GM12878 (cell line): Measurements from ENCODE around the gene ANKRD34A. TPM values are rescaled to one million over a fixed set of nuclear protein-coding genes. Genes with fewer than 3 reads are reported as not detected.

Experiments used
- BCL3 ChIP-seq: IDR thresholded peaks from 2 replicates; pipeline ENCODE4 v1.6.1; 2011; ENCODE audit warnings: borderline replicate concordance, low read depth, mild to moderate bottlenecking, moderate library complexity, low read length; ENCODE audit not compliant: insufficient read depth, poor library complexity, severe bottlenecking
- BMI1 ChIP-seq: fragments of 450-650 bp; IDR thresholded peaks from 2 replicates; pipeline ENCODE4 v1.6.1; 2016; ENCODE audit warnings: mild to moderate bottlenecking, moderate library complexity, borderline replicate concordance
- CBX5 ChIP-seq: sonication (generic); IDR thresholded peaks from 2 replicates; pipeline ENCODE4 v1.6.1; 2016; ENCODE audit warnings: low read depth, moderate library complexity, mild to moderate bottlenecking, inconsistent platforms
- CUX1 ChIP-seq: IDR thresholded peaks from 2 replicates; pipeline ENCODE4 v1.6.1; 2012; ENCODE audit warnings: improper control_type of control experiment, low read depth, low read length; ENCODE audit not compliant: insufficient replicate concordance
- IKZF1 ChIP-seq: fragments of 450-650 bp; conservative IDR thresholded peaks from 2 replicates; pipeline ENCODE4 v1.6.1; 2017; ENCODE audit warnings: antibody characterized with exemption, mild to moderate bottlenecking
- KDM1A ChIP-seq: fragments of 200-600 bp; sonication (generic); IDR thresholded peaks from 2 replicates; pipeline ENCODE4 v1.6.1; 2016; ENCODE audit warnings: borderline replicate concordance
- NR2C1 ChIP-seq: fragments of 450-650 bp; IDR thresholded peaks from 2 replicates; pipeline ENCODE4 v1.6.1; 2017; ENCODE audit warnings: antibody characterized with exemption, mild to moderate bottlenecking, moderate library complexity
- NR2C2 ChIP-seq: IDR thresholded peaks from 2 replicates; pipeline ENCODE4 v1.6.1; 2011; ENCODE audit warnings: borderline replicate concordance, low read depth; ENCODE audit not compliant: control insufficient read depth, insufficient read length
- POLR2AphosphoS2 ChIP-seq: IDR thresholded peaks from 2 replicates; pipeline ENCODE4 v1.6.1; 2011; ENCODE audit warnings: low read depth, mild to moderate bottlenecking, low read length, improper control_type of control experiment, moderate library complexity
- RB1 ChIP-seq: fragments of 450-650 bp; formaldehyde crosslinking; IDR thresholded peaks from 2 replicates; pipeline ENCODE4 v1.6.1; 2017; ENCODE audit warnings: mild to moderate bottlenecking, borderline replicate concordance
- RBBP5 ChIP-seq: fragments of 200-600 bp; sonication (generic); conservative IDR thresholded peaks from 2 replicates; pipeline ENCODE4 v1.6.1; 2016
- RCOR1 ChIP-seq: conservative IDR thresholded peaks from 2 replicates; pipeline ENCODE4 v1.6.1; 2012; ENCODE audit warnings: low read depth, low read length, improper control_type of control experiment
- RFX5 ChIP-seq: IDR thresholded peaks from 2 replicates; pipeline ENCODE4 v1.6.1; 2011; ENCODE audit warnings: low read depth, low read length, improper control_type of control experiment
- SIN3A ChIP-seq: IDR thresholded peaks from 2 replicates; pipeline ENCODE4 v1.6.1; 2012; ENCODE audit warnings: low read depth, low read length, improper control_type of control experiment
- SP1 ChIP-seq: IDR thresholded peaks from one replicate; pipeline ENCODE4 v1.6.1; 2011; ENCODE audit warnings: low read depth, low read length
- SRF ChIP-seq, 2 experiments: IDR thresholded peaks; 2 replicates each; pipeline ENCODE4 v1.6.1; 2011; ENCODE audit warnings: low read depth in 2 of 2, low read length in 2 of 2, mild to moderate bottlenecking in 1 of 2, moderate library complexity in 1 of 2
- SUPT20H ChIP-seq: IDR thresholded peaks from 2 replicates; pipeline ENCODE4 v1.6.1; 2011; ENCODE audit warnings: low read depth, mild to moderate bottlenecking, low read length, moderate library complexity, borderline replicate concordance; ENCODE audit not compliant: control insufficient read depth
- SUZ12 ChIP-seq: fragments of 200-600 bp; sonication (generic); IDR thresholded peaks from one replicate; pipeline ENCODE4 v1.6.1; 2018; ENCODE audit warnings: antibody characterized with exemption, mild to moderate bottlenecking; ENCODE audit not compliant: unreplicated experiment
- USF1 ChIP-seq: IDR thresholded peaks from 2 replicates; pipeline ENCODE4 v1.6.1; 2011; ENCODE audit warnings: borderline replicate concordance, low read depth, mild to moderate bottlenecking, moderate library complexity, mixed read lengths, low read length; ENCODE audit not compliant: insufficient read depth; ENCODE audit errors: extremely low read length
- ZBTB33 ChIP-seq: fragments of 450-650 bp; IDR thresholded peaks from 2 replicates; pipeline ENCODE4 v1.6.1; 2017; ENCODE audit warnings: mild to moderate bottlenecking
- polyA plus RNA-seq, 11 experiments: library from polyadenylated mRNA; depleted of rRNA in 4 of 11; unstranded in 6 of 11; stranded (reverse) in 5 of 11; fragments of >200 nt; fragmentation: Nextera tagmentation in 4 of 11; fragmentation: Illumina TruSeq in 1 of 11; extraction: Ambion mirVana in 4 of 11; extraction: Trizol in 1 of 11; gene quantifications; 1 replicate in 1 of 11; 2 replicates in 10 of 11; pipeline versions ENCODE4 v1.2.1 to v1.2.3, GENCODE V29; 2011 to 2016; ENCODE audit warnings: inconsistent platforms in 2 of 11, missing spikeins in 2 of 11, low read depth in 1 of 11
- total RNA-seq, 4 experiments: library from RNA; depleted of rRNA in 3 of 4; stranded (reverse); fragments of >200 nt in 3 of 4; fragmentation: Illumina TruSeq in 1 of 4; extraction: Trizol in 1 of 4; gene quantifications; 2 replicates each; pipeline versions ENCODE4 v1.2.1 to v1.2.3, GENCODE V29; 2013 to 2021

Gene ANKRD34A
- total and polyA plus RNA-seq, 10 of the 15 experiments (the other 5 are each of a cell fraction or from before 2014, with no cell fraction given) = 0.40 to 3.5 (median 1.6) TPM

GRCh38 chr1:145979746-145980456 is 15.5 kb upstream of the ANKRD34A start (continued):
- TF ChIP-seq SP1 (no peak), SRF (IDR thresholded peaks at IDR 0.05; ENCODE audit: low read depth in 2 of 2, low read length in 2 of 2) (no peak), BCL3 (no peak), RB1 (no peak), ZBTB33 (no peak), NR2C2 (no peak), CBX5 (no peak), SUPT20H (no peak), USF1 (no peak), BMI1 (no peak), CUX1 (no peak), NR2C1 (no peak), RCOR1 (no peak; the same call in 1 of the 2 replicates), RFX5 (no peak), IKZF1 (no peak), POLR2AphosphoS2 (no peak), RBBP5 (no peak), SIN3A (no peak), KDM1A (no peak), SUZ12 (no peak)
